B cell (primary cell): ENCODE results near the gene VAV3. TPM values are rescaled to one million over a fixed set of nuclear protein-coding genes. Genes with fewer than 3 reads are reported as not detected.
A peak's percentile ranks its signal among the peaks of the same experiment; 100 is the strongest.

Experiments
- ATAC-seq: fragments of 200-7000 bp; cut with Tn5 transposase; one replicate; pipeline ENCODE4 v1.10.0; 2021; ENCODE audit warnings: low read depth, mild to moderate bottlenecking, moderate number of reproducible peaks, moderate library complexity
- CTCF ChIA-PET: fragments of 350-600 bp; sonication (Branson Sonifier 250); formaldehyde crosslinking; loops from one replicate; lab custom pipeline; 2021; ENCODE audit warnings: antibody characterized with exemption, inconsistent platforms; lab: Charles Lee
- POLR2A ChIA-PET: fragments of 350-600 bp; sonication (Branson Sonifier 250); formaldehyde crosslinking; loops from one replicate; lab custom pipeline; 2021; ENCODE audit warnings: antibody characterized with exemption; lab: Charles Lee
- DNase-seq: peaks from one replicate; pipeline ENCODE4 v3.0.0; 2013
- H2AFZ ChIP-seq: 2 replicates; pipeline ENCODE4 v1.6.1; 2012; ENCODE audit warnings: mild to moderate bottlenecking, low read depth, low read length; ENCODE audit not compliant: insufficient read depth, poor library complexity, severe bottlenecking
- H3K27ac ChIP-seq, 2 donors: 1 replicate in 1 of 2; 2 replicates in 1 of 2; pipeline ENCODE4 v1.5.1; 2012 to 2013; ENCODE audit warnings: low read length in 2 of 2, mild to moderate bottlenecking in 2 of 2, moderate library complexity in 1 of 2
- H3K27me3 ChIP-seq, 4 experiments: fragments of 200-600 bp in 1 of 4; sonication (generic) in 1 of 4; replicated peaks in 1 of 4; 1 replicate in 2 of 4; 2 replicates in 2 of 4; pipeline versions ENCODE4 v1.6.1 to v1.7.0; 2013 to 2016; ENCODE audit warnings: low read length in 3 of 4, mild to moderate bottlenecking in 2 of 4, mixed read lengths in 1 of 4, moderate library complexity in 1 of 4; ENCODE audit not compliant: insufficient read depth in 4 of 4, control insufficient read depth in 3 of 4; ENCODE audit errors: control extremely low read depth in 1 of 4
- H3K36me3 ChIP-seq, 2 experiments: replicated peaks in 1 of 2; 1 replicate in 1 of 2; 2 replicates in 1 of 2; pipeline versions ENCODE4 v1.6.1 to v1.7.1; 2013; ENCODE audit warnings: low read length in 1 of 2; ENCODE audit not compliant: insufficient read depth in 2 of 2, control insufficient read depth in 1 of 2; ENCODE audit errors: control extremely low read depth in 1 of 2, extremely low read depth in 1 of 2
- H3K4me1 ChIP-seq, 2 donors: fragments of 200-600 bp in 1 of 2; sonication (generic) in 1 of 2; 1 replicate in 1 of 2; 2 replicates in 1 of 2; pipeline versions ENCODE4 v1.5.1 to v1.6.1; 2013 to 2017; ENCODE audit warnings: low read length in 2 of 2; ENCODE audit not compliant: control insufficient read depth in 2 of 2, insufficient read depth in 2 of 2
- H3K4me2 ChIP-seq: replicated peaks from 2 replicates; pipeline ENCODE3; 2012; ENCODE audit warnings: mild to moderate bottlenecking, low read depth, low read length; ENCODE audit not compliant: poor library complexity, severe bottlenecking
- H3K4me3 ChIP-seq, 5 experiments: fragments of 200-600 bp in 1 of 5; sonication (generic) in 1 of 5; 1 replicate in 3 of 5; 2 replicates in 2 of 5; pipeline versions ENCODE4 v1.5.1 to v1.7.0; 2011 to 2016; ENCODE audit warnings: low read length in 4 of 5, mild to moderate bottlenecking in 4 of 5, low read depth in 2 of 5, control low read depth in 1 of 5, moderate library complexity in 1 of 5; ENCODE audit not compliant: insufficient read depth in 1 of 5; ENCODE audit errors: control extremely low read depth in 1 of 5, extremely low read depth in 1 of 5
- H3K79me2 ChIP-seq: fragments of 200-600 bp; sonication (generic); one replicate; pipeline ENCODE4 v1.6.0; 2016; ENCODE audit warnings: low read length; ENCODE audit not compliant: control insufficient read depth, insufficient read depth
- H3K9ac ChIP-seq: fragments of 200-600 bp; sonication (generic); 2 replicates; pipeline ENCODE4 v1.6.1; 2017; ENCODE audit warnings: mild to moderate bottlenecking, low read length, moderate library complexity
- H3K9me3 ChIP-seq, 3 donors: one replicate each; pipeline versions ENCODE4 v1.6.1 to v1.7.1; 2013; ENCODE audit warnings: low read length in 2 of 3; ENCODE audit not compliant: control insufficient read depth in 2 of 3, insufficient read depth in 1 of 3; ENCODE audit errors: control extremely low read depth in 1 of 3
- H4K20me1 ChIP-seq: 2 replicates; pipeline ENCODE4 v1.6.0; 2012; ENCODE audit warnings: mild to moderate bottlenecking, low read length; ENCODE audit not compliant: insufficient read depth, control insufficient read depth, poor library complexity, severe bottlenecking
- H3K27ac Mint-ChIP-seq: one replicate; pipeline ENCODE4 v1.8.0; 2021; ENCODE audit warnings: mixed read lengths
- H3K27me3 Mint-ChIP-seq: one replicate; pipeline ENCODE4 v1.8.0; 2021; ENCODE audit warnings: mixed read lengths
- H3K4me1 Mint-ChIP-seq: one replicate; pipeline ENCODE4 v1.8.0; 2021; ENCODE audit warnings: mixed read lengths
- H3K4me3 Mint-ChIP-seq: one replicate; pipeline ENCODE4 v1.8.0; 2021; ENCODE audit warnings: mixed read lengths
- H3K9me3 Mint-ChIP-seq: one replicate; pipeline ENCODE4 v1.8.0; 2022; ENCODE audit warnings: mixed read lengths; ENCODE audit not compliant: insufficient read depth
- CTCF ChIP-seq: fragments of 200-600 bp; IDR thresholded peaks from one replicate; pipeline ENCODE4 v1.8.0; 2022; ENCODE audit warnings: antibody characterized with exemption, mild to moderate bottlenecking
- EZH2 ChIP-seq: IDR thresholded peaks from 2 replicates; pipeline ENCODE4 v1.6.1; 2012; ENCODE audit warnings: borderline replicate concordance, low read depth, mild to moderate bottlenecking, moderate library complexity, low read length; ENCODE audit not compliant: insufficient read depth, poor library complexity, severe bottlenecking
- WGBS: methylation state at CpG from one replicate; pipeline ENCODE4 v1.1.5; 2013; ENCODE audit warnings: missing lambda C conversion rate; ENCODE audit not compliant: insufficient coverage; 5-methylcytosine and 5-hydroxymethylcytosine counted together
- intact Hi-C: fragments of 100-400 bp; cut with micrococcal nuclease; formaldehyde crosslinking; loops from one replicate; pipeline ENCODE4 v1.10.0; 2022
- polyA plus RNA-seq: library from polyadenylated mRNA; depleted of rRNA; stranded (reverse); fragments of >200 nt; gene quantifications from 2 replicates; pipeline ENCODE4 v1.2.3, GENCODE V29; 2012
- total RNA-seq, 2 donors: library from RNA; stranded (reverse); fragments of 120-200 nt in 1 of 2; gene quantifications; 1 replicate in 1 of 2; 2 replicates in 1 of 2; pipeline versions ENCODE4 v1.2.3 to v1.2.4, GENCODE V29; 2013 to 2022

The VAV3 gene
- total and polyA plus RNA-seq, 2 donors (not counting 1 experiment from before 2014, with no cell fraction given) = 14.8 to 32.5 TPM

GRCh38 chr1:107952989-107953388, 12.0 kb downstream of the VAV3 start:
- Mint-ChIP-seq H3K4me3 (no peak overlapping the region), H3K4me1 (peaks cover 52% of the 10 kb centered on the region), H3K27me3 (no peaks in the 10 kb centered on the region), H3K27ac (peak overlapping the region; percentile 10), H3K9me3 (no peaks in the 10 kb centered on the region)
- Histone ChIP-seq H3K36me3 (no peaks in the 10 kb centered on the region), H3K27me3 (no peaks in the 10 kb centered on the region), H4K20me1 (peaks cover 10% of the 10 kb centered on the region), H3K4me1 (peaks cover 63 to 93% of the 10 kb centered on the region in 2 donors), H2AFZ (no peak overlapping the region), H3K9me3 (no peaks in the 10 kb centered on the region), H3K9ac (no peak overlapping the region), H3K4me2 (peak overlapping the region; percentile 6), H3K27ac (peak overlapping the region in 1 of 2 donors; percentile 55), H3K4me3 (no peak overlapping the region), H3K79me2 (peaks cover 96% of the 10 kb centered on the region)
- CTCF ChIA-PET = no interaction called here
- intact Hi-C loops = no loop called here
- POLR2A ChIA-PET = no interaction called here
- TF ChIP-seq CTCF (no peak), EZH2 (no peak)
- 67% methylated on average over 1 of the region's 2 CpGs for WGBS
- no peak for ATAC-seq
- DNase-seq = no peak

GRCh38 chr1:107950464-107950863, 14.5 kb downstream of the VAV3 start:
- intact Hi-C loops = loop anchor here (2.0 kb wide), 2 partner anchors 14 kb away; partner anchors contain the start of gene VAV3
- no peaks in the 10 kb centered on the region for H3K9me3 ChIP-seq
- ATAC-seq = no peak
- no peak overlapping the region for H3K9ac ChIP-seq
- no peak overlapping the region for H2AFZ ChIP-seq
- Mint-ChIP-seq H3K27me3 (no peaks in the 10 kb centered on the region), H3K4me3 (peak overlapping the region; percentile 29), H3K27ac (peak overlapping the region; percentile 70), H3K9me3 (no peaks in the 10 kb centered on the region), H3K4me1 (peaks cover 75% of the 10 kb centered on the region)
- DNase-seq = no peak
- peak overlapping the region in 1 of 2 donors; percentile 44 for H3K27ac ChIP-seq
- peaks cover 96% of the 10 kb centered on the region for H3K79me2 ChIP-seq
- H3K4me1 ChIP-seq = peaks cover 51 to 83% of the 10 kb centered on the region in 2 donors
- ChIA-PET CTCF (interaction anchor here (1.6 to 3.3 kb wide), 2 partner anchors 14 to 168 kb away, joined by 3 to 11 read pairs; partner anchors contain the start of gene VAV3), POLR2A (no interaction called here)
- H3K4me3 ChIP-seq = no peak overlapping the region
- peaks cover 18% of the 10 kb centered on the region for H4K20me1 ChIP-seq
- H3K36me3 ChIP-seq = no peaks in the 10 kb centered on the region
- H3K27me3 ChIP-seq = no peaks in the 10 kb centered on the region
- no peak for TF ChIP-seq EZH2
- WGBS = 68% methylated on average over 3 of the region's 3 CpGs
- H3K4me2 ChIP-seq = peak overlapping the region; percentile 23
